SK-N-SH (cell line): ENCODE data around the gene MCF2L.

ENCODE experiments used
- EP300 ChIP-seq, 2 experiments: IDR thresholded peaks; 2 replicates each; pipeline versions ENCODE4 v1.4.0 to v1.6.1; 2012; ENCODE audit warnings: borderline replicate concordance in 1 of 2, low read depth in 1 of 2, low read length in 1 of 2
- EZH2phosphoT487 ChIP-seq: fragments of 200-600 bp; sonication (generic); IDR thresholded peaks from 2 replicates; pipeline ENCODE4 v1.6.1; 2017; ENCODE audit warnings: low read depth, mixed run types, mild to moderate bottlenecking, antibody characterized with exemption, moderate library complexity, borderline replicate concordance
- JUND ChIP-seq: IDR thresholded peaks from 2 replicates; pipeline ENCODE4 v1.4.0; 2012
- RAD21 ChIP-seq: IDR thresholded peaks from 2 replicates; pipeline ENCODE4 v1.6.1; 2012; ENCODE audit warnings: mild to moderate bottlenecking, low read length
- RCOR1 ChIP-seq: fragments of 150-350 bp; IDR thresholded peaks from 2 replicates; pipeline ENCODE4 v1.6.1; 2017; ENCODE audit warnings: antibody characterized with exemption, low read length
- REST ChIP-seq: IDR thresholded peaks from 2 replicates; pipeline ENCODE4 v1.6.1; 2012; ENCODE audit warnings: mild to moderate bottlenecking, low read depth, low read length, moderate library complexity
- RFX5 ChIP-seq: IDR thresholded peaks from 2 replicates; pipeline ENCODE4 v1.6.1; 2012; ENCODE audit warnings: mild to moderate bottlenecking, improper control_type of control experiment, low read length
- SMC3 ChIP-seq: IDR thresholded peaks from 2 replicates; pipeline ENCODE4 v1.6.1; 2012; ENCODE audit warnings: low read depth, low read length, improper control_type of control experiment
- TAF1 ChIP-seq: IDR thresholded peaks from 2 replicates; pipeline ENCODE4 v1.6.1; 2012; ENCODE audit warnings: low read depth, mild to moderate bottlenecking, low read length, moderate library complexity, borderline replicate concordance
- TCF12 ChIP-seq: IDR thresholded peaks from 2 replicates; pipeline ENCODE4 v1.4.0; 2012
- TEAD4 ChIP-seq: IDR thresholded peaks from 2 replicates; pipeline ENCODE4 v1.4.0; 2012; ENCODE audit warnings: mild to moderate bottlenecking, borderline replicate concordance; ENCODE audit not compliant: insufficient read depth
- YY1 ChIP-seq: IDR thresholded peaks from 2 replicates; pipeline ENCODE4 v1.4.0; 2012; ENCODE audit warnings: low read depth, mild to moderate bottlenecking
- ZBTB33 ChIP-seq: IDR thresholded peaks from 2 replicates; pipeline ENCODE4 v1.4.0; 2012; ENCODE audit warnings: low read depth, borderline replicate concordance
- TF ChIP-seq, protein P1 (sequence below): fragments of 200-600 bp; sonication (generic); IDR thresholded peaks from 2 replicates; pipeline ENCODE4 v1.6.1; 2017; ENCODE audit warnings: antibody characterized with exemption, mild to moderate bottlenecking, moderate library complexity

- TF ChIP-seq TAF1 (no peak), RCOR1 (no peak), RAD21 (no peak), SMC3 (no peak), EP300 (IDR thresholded peaks at IDR 0.05; ENCODE audit: borderline replicate concordance in 1 of 2, low read depth in 1 of 2, low read length in 1 of 2) (no peak), YY1 (no peak), TEAD4 (no peak), JUND (no peak), RFX5 (no peak), TCF12 (no peak), REST (no peak), EZH2phosphoT487 (no peak), ZBTB33 (no peak)
- TF ChIP-seq, protein P1, sequence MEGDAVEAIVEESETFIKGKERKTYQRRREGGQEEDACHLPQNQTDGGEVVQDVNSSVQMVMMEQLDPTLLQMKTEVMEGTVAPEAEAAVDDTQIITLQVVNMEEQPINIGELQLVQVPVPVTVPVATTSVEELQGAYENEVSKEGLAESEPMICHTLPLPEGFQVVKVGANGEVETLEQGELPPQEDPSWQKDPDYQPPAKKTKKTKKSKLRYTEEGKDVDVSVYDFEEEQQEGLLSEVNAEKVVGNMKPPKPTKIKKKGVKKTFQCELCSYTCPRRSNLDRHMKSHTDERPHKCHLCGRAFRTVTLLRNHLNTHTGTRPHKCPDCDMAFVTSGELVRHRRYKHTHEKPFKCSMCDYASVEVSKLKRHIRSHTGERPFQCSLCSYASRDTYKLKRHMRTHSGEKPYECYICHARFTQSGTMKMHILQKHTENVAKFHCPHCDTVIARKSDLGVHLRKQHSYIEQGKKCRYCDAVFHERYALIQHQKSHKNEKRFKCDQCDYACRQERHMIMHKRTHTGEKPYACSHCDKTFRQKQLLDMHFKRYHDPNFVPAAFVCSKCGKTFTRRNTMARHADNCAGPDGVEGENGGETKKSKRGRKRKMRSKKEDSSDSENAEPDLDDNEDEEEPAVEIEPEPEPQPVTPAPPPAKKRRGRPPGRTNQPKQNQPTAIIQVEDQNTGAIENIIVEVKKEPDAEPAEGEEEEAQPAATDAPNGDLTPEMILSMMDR = no peak
These were observed 59.5 kb downstream of the MCF2L start for GRCh38 chr13:113028336-113029060.
